HUDEP-2 (cell line): Measurements from ENCODE around the gene CARD14.
"Not testable (repeated sequence)": the region's sequence is repeated elsewhere in the genome, so short reads cannot be mapped to it uniquely, and the experiment has no call there.

Experiments
- DNase-seq, 76 experiments: peaks; one replicate each; lab custom pipeline; 2025; ENCODE audit not compliant: unreplicated experiment in 76 of 76; lab: John Stamatoyannopoulos, UW

CARD14 gene

GRCh38 chr17:80222376-80223141, 52.7 kb downstream of the CARD14 start:
- DNase-seq: no peak

- DNase-seq: no peak
Measured at GRCh38 chr17:80223142-80223815, 53.4 kb downstream of the CARD14 start.

GRCh38 chr17:80223838-80224497, 54.1 kb downstream of the CARD14 start:
- DNase-seq: no peak

- no peak for DNase-seq
Measured at GRCh38 chr17:80224683-80225082, 54.9 kb downstream of the CARD14 start.

- DNase-seq: no peak
Measured at GRCh38 chr17:80225230-80225629, 55.4 kb downstream of the CARD14 start.

GRCh38 chr17:80227156-80227555, 57.3 kb downstream of the CARD14 start:
- DNase-seq: no peak

GRCh38 chr17:80227666-80228065, 57.8 kb downstream of the CARD14 start:
- no peak for DNase-seq

- DNase-seq: no peak
Measured at GRCh38 chr17:80228477-80228876, 58.6 kb downstream of the CARD14 start.

GRCh38 chr17:80229011-80229410, 59.2 kb downstream of the CARD14 start:
- DNase-seq: no peak

GRCh38 chr17:80232438-80232837, 62.6 kb downstream of the CARD14 start:
- DNase-seq: no peak

- DNase-seq: no peak
Measured at GRCh38 chr17:80233202-80233601, 63.4 kb downstream of the CARD14 start.

GRCh38 chr17:80236911-80237310, 67.1 kb downstream of the CARD14 start:
- no peak for DNase-seq

- no peak for DNase-seq
Measured at GRCh38 chr17:80237386-80237785, 67.6 kb downstream of the CARD14 start.

- DNase-seq: no peak
Measured at GRCh38 chr17:80242505-80242904, 72.7 kb downstream of the CARD14 start.

- DNase-seq: no peak
Measured at GRCh38 chr17:80243526-80244433, 74.0 kb downstream of the CARD14 start.

GRCh38 chr17:80244448-80244847, 74.6 kb downstream of the CARD14 start:
- DNase-seq: not testable (repeated sequence)

- DNase-seq: no peak
Measured at GRCh38 chr17:80244871-80245509, 75.2 kb downstream of the CARD14 start.

- no peak for DNase-seq
Measured at GRCh38 chr17:80245566-80246265, 75.9 kb downstream of the CARD14 start.

GRCh38 chr17:80246266-80246681, 76.4 kb downstream of the CARD14 start:
- DNase-seq: no peak

- no peak for DNase-seq
Measured at GRCh38 chr17:80246726-80247125, 76.9 kb downstream of the CARD14 start.
